ENCODE data around the gene POLG.

Gene POLG

GRCh38 chr15:89328398-89329254 lies 6.0 kb downstream of the POLG start:
- no peak overlapping the region for H3K4me3 ChIP-seq (replicated peaks; ENCODE audit: low read depth, low read length)
- no peaks in the 10 kb centered on the region for H3K27me3 ChIP-seq (replicated peaks; ENCODE audit: control insufficient read depth, insufficient read depth, low read length)
- no peak for DNase-seq (ENCODE audit: extremely low read depth, insufficient read length)
- peaks cover 53% of the 10 kb centered on the region for H3K36me3 ChIP-seq (ENCODE audit: control insufficient read depth, insufficient read depth, low read length)
- TF ChIP-seq, protein P1, sequence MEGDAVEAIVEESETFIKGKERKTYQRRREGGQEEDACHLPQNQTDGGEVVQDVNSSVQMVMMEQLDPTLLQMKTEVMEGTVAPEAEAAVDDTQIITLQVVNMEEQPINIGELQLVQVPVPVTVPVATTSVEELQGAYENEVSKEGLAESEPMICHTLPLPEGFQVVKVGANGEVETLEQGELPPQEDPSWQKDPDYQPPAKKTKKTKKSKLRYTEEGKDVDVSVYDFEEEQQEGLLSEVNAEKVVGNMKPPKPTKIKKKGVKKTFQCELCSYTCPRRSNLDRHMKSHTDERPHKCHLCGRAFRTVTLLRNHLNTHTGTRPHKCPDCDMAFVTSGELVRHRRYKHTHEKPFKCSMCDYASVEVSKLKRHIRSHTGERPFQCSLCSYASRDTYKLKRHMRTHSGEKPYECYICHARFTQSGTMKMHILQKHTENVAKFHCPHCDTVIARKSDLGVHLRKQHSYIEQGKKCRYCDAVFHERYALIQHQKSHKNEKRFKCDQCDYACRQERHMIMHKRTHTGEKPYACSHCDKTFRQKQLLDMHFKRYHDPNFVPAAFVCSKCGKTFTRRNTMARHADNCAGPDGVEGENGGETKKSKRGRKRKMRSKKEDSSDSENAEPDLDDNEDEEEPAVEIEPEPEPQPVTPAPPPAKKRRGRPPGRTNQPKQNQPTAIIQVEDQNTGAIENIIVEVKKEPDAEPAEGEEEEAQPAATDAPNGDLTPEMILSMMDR (IDR thresholded peaks at IDR 0.05; ENCODE audit: insufficient read depth, low read length, poor library complexity, severe bottlenecking): no peak

- H3K27me3 ChIP-seq (replicated peaks; ENCODE audit: control insufficient read depth, insufficient read depth, low read length): no peaks in the 10 kb centered on the region
- TF ChIP-seq, protein P1 (IDR thresholded peaks at IDR 0.05; ENCODE audit: insufficient read depth, low read length, poor library complexity, severe bottlenecking): no peak
- DNase-seq (ENCODE audit: extremely low read depth, insufficient read length): no peak
- peaks cover 63% of the 10 kb centered on the region for H3K36me3 ChIP-seq (ENCODE audit: control insufficient read depth, insufficient read depth, low read length)
- H3K4me3 ChIP-seq (replicated peaks; ENCODE audit: low read depth, low read length): no peak overlapping the region
Observed at GRCh38 chr15:89327113-89327512, 7.5 kb downstream of the POLG start.

GRCh38 chr15:89326316-89326715 lies 8.3 kb downstream of the POLG start:
- Histone ChIP-seq H3K4me3 (replicated peaks; ENCODE audit: low read depth, low read length) (no peak overlapping the region), H3K36me3 (ENCODE audit: control insufficient read depth, insufficient read depth, low read length) (peaks cover 66% of the 10 kb centered on the region), H3K27me3 (replicated peaks; ENCODE audit: control insufficient read depth, insufficient read depth, low read length) (no peaks in the 10 kb centered on the region)
- DNase-seq (ENCODE audit: extremely low read depth, insufficient read length): no peak
- TF ChIP-seq, protein P1 (IDR thresholded peaks at IDR 0.05; ENCODE audit: insufficient read depth, low read length, poor library complexity, severe bottlenecking): no peak

DNA sequence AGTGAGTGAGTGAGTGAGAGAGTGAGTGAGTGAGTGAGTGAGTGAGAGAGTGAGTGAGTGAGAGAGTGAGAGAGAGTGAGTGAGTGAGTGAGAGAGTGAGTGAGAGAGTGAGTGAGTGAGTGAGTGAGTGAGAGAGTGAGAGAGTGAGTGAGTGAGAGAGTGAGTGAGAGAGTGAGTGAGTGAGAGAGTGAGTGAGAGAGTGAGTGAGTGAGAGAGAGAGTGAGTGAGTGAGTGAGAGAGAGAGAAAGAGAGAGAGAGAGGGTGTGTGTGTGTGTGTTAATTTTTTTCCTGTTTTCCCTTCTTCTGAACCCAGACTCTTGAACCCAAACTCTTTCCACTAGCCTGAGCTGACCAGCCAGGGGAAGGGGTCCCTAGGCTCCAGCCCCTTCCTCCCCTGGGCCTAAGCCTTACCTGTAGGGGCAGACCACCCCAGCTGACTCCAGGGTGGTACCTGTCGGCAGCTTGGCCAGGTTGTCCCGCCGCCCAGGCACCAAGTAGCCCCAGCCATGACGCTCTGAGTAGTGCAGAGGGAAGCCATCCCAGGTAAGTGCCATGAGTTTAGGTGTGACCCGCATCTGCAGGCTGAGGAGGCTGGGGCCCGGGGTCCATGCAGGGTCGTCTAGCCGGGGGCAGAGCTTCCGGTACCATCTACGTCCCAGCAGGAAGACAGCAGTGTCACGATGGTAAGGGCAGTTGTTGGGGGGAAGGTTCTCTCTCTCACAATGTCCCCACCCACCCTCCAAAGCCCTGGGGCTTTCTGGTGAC lies 9.4 kb downstream of the POLG start:
- TF ChIP-seq, protein P1 (IDR thresholded peaks at IDR 0.05; ENCODE audit: insufficient read depth, low read length, poor library complexity, severe bottlenecking): no peak
- H3K27me3 ChIP-seq (replicated peaks; ENCODE audit: control insufficient read depth, insufficient read depth, low read length): no peaks in the 10 kb centered on the region
- peaks cover 73% of the 10 kb centered on the region for H3K36me3 ChIP-seq (ENCODE audit: control insufficient read depth, insufficient read depth, low read length)
- H3K4me3 ChIP-seq (replicated peaks; ENCODE audit: low read depth, low read length): no peak overlapping the region
- DNase-seq (ENCODE audit: extremely low read depth, insufficient read length): no peak

- Histone ChIP-seq H3K36me3 (ENCODE audit: control insufficient read depth, insufficient read depth, low read length) (peaks cover 74% of the 10 kb centered on the region), H3K27me3 (replicated peaks; ENCODE audit: control insufficient read depth, insufficient read depth, low read length) (no peaks in the 10 kb centered on the region), H3K4me3 (replicated peaks; ENCODE audit: low read depth, low read length) (no peak overlapping the region)
- TF ChIP-seq, protein P1 (IDR thresholded peaks at IDR 0.05; ENCODE audit: insufficient read depth, low read length, poor library complexity, severe bottlenecking): no peak
- no peak for DNase-seq (ENCODE audit: extremely low read depth, insufficient read length)
Observed at GRCh38 chr15:89323825-89324224, 10.8 kb downstream of the POLG start.
